Fibroblast of pulmonary artery (primary cell): ENCODE measurements around the gene BLACAT1.
"Not testable (repeated sequence)": the region's sequence is repeated elsewhere in the genome, so short reads cannot be mapped to it uniquely, and the experiment has no call there.

Source experiments
- DNase-seq: peaks from one replicate; pipeline ENCODE4 v3.0.0-alpha.2; 2010; ENCODE audit warnings: low read depth
- H3K4me3 ChIP-seq: replicated peaks from 2 replicates; pipeline ENCODE4 v1.5.1; 2011; ENCODE audit warnings: low read depth, mild to moderate bottlenecking, control low read depth, low read length, moderate library complexity
- TF ChIP-seq, protein P1 (sequence below): IDR thresholded peaks from 2 replicates; pipeline ENCODE4 v1.5.1; 2011; ENCODE audit warnings: mild to moderate bottlenecking, control low read depth, low read length, inconsistent platforms; ENCODE audit errors: missing control alignments

BLACAT1 gene

DNA sequence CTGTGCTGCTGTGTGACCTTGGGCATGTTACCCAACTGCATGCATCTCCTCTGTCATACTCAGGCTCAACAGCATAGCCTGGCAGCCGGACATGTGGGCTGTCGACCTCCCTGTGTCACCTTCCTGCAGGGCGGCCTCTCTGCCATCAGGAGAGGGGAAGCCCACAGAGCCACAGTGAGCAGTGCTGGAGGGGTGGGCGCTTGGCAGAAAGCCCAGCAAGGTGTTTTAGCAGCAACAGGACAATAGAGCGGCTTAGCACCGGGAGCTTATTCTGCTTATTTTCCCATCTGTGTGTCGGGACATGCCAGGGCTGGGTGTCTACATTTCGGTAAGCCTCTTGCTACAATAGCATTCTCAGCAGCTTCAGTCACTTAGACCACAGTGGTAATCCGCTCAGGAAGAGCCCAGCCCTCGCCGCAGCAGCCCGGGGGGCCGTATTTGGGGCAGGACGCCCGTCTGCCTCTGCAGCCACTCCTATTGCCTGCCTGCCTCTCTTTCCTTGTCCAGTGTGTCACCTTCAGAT lies 25.8 kb upstream of the BLACAT1 start:
- DNase-seq = no peak
- TF ChIP-seq, protein P1, sequence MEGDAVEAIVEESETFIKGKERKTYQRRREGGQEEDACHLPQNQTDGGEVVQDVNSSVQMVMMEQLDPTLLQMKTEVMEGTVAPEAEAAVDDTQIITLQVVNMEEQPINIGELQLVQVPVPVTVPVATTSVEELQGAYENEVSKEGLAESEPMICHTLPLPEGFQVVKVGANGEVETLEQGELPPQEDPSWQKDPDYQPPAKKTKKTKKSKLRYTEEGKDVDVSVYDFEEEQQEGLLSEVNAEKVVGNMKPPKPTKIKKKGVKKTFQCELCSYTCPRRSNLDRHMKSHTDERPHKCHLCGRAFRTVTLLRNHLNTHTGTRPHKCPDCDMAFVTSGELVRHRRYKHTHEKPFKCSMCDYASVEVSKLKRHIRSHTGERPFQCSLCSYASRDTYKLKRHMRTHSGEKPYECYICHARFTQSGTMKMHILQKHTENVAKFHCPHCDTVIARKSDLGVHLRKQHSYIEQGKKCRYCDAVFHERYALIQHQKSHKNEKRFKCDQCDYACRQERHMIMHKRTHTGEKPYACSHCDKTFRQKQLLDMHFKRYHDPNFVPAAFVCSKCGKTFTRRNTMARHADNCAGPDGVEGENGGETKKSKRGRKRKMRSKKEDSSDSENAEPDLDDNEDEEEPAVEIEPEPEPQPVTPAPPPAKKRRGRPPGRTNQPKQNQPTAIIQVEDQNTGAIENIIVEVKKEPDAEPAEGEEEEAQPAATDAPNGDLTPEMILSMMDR = no peak
- no peak overlapping the region for H3K4me3 ChIP-seq

DNA sequence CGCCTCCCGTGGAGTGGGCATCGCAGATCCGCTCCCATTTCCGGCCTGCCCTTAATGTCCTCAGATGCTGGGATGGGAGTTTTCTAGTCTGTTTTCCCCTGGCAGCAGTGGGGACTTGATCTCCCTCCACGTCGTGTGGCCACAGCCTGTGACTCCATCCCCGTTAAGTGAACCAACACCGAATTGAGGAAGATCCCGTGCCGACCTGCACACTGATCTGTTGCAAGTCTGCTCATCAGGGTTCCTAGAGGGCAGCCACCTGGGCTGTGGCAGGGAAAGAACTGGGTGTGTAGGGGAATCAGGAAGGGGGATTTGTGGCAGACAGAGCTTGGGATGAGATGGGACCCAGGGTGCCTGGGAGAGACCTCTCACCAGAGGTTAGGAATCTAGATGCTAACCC lies 25.4 kb upstream of the BLACAT1 start:
- H3K4me3 ChIP-seq = no peak overlapping the region
- no peak for DNase-seq
- TF ChIP-seq, protein P1 = no peak

DNA sequence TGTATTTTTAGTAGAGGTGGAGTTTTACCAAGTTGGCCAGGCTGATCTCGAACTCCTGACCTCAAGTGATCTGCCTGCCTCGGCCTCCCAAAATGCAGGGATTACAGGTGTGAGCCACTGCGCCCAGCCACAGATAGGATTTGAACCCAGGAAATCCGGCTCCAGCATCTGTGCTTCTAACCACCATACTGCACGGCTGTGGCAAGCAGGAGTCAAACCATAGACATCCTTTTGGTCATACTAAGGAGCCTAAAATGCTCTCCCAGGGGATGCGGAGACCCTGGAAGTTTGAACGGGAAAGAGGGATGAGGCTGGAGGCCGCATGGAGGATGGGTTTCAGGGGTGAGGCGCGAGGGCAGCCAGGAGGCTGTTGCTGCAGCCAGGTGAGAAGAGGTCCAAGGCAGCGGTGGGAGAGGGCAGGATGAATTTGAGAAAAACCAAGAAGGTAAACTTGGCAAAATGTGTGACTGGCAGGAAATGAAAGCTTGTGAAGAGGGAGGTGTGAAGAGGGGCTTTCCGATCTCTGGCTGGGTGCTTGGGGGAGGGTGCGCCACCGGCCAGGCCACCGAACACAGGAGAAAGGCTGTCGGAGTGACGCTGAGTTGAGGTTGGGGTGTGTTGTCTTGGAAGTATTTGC lies 24.6 kb upstream of the BLACAT1 start:
- TF ChIP-seq, protein P1 = no peak
- DNase-seq = no peak
- H3K4me3 ChIP-seq = no peak overlapping the region

DNA sequence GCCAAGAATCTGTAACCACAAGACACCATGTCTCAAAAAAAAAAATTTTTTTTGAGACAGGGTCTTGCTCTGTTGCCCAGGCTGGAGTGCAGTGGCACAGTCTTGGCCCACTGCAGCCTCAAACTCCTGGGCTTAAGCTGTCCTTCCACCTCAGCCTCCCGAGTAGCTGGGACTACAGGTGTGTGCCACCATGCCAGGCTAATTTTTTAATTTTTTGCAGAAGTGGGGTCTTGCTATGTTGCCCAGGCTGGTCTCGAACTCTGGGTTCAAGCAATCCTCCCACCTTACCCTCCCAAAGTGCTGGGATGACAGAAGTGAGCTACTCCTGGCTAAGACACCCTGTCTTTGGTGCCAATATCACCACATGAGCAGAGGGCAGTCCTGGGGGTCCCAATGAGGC lies 23.1 kb upstream of the BLACAT1 start:
- H3K4me3 ChIP-seq, DNase-seq: not testable (repeated sequence)

DNA sequence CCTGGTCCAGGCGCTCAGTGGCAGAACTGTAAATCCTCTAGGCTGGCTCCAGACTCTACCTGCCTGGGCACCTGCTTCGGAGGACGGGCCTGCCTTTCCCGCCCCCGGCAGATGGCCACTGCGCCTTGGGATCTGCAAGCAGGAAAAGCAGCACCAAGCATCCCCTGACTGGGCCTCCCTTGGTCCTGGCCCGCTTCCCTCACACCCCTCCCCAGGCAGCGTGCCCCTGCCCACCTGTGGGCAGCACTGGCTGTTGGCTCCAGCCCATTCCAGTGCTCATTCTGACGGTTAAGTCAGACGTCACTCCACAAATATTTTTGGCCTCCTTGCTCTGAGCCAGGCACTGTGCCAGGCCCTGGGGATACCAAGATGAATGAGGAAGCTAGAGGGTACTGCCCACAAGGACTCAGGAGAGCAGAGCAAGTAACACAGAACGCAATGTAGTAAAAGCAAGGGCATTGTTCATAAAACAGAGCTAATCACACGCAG lies 22.0 kb upstream of the BLACAT1 start:
- peak; percentile 67 for DNase-seq
- TF ChIP-seq, protein P1 = no peak
- H3K4me3 ChIP-seq = no peak overlapping the region

DNA sequence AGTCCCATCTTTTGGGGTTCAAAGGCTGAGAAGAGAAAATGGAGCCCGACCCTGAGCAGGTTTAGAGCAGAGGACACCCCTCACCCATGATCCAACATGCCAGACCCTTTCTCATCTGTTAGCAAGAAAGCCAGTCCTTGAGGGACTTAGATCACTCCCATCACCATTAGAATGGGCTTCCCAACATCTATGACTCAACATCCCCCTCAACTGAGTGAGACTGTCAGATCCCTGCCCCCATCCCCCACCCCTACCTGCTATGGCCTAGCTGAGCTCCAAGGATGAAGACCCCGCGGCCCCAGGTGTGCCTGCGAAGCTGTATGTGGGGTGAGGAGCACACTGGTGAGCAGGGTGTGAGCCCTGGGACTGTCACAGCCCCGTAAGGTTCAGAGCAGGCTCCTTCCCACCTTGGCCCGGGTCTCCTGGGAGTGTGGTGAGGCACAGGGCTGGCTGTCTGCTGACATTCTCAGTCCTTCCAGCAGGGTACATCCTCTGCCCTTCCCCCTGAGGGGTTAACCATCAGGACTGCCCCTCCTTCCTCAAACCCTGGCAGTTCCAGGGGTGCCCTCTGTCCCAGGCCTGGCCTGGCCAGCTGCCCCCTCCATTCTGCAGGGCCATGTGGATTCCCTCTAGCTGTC lies 21.4 kb upstream of the BLACAT1 start:
- TF ChIP-seq, protein P1 = no peak
- DNase-seq = no peak
- no peak overlapping the region for H3K4me3 ChIP-seq

DNA sequence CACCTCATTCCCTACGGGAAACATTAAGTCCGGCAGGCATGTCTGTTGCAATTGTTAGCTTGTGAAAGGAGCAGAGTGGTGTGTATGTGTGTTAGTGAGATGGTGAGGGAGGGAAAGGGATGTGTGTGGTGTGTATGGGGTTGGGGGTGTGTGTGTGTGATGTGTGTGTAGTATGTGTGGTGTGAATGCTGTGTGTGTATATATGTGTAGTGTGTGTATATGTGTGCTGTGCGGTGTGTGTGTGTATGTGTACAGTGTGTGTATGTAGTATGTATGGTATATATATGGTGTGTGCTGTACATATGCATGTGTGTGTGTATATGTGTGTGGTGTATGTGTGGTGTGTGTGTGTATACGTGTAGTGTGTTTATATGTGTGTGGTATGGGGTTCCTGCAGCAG lies 20.8 kb upstream of the BLACAT1 start:
- H3K4me3 ChIP-seq = no peak overlapping the region
- TF ChIP-seq, protein P1 = no peak
- DNase-seq = no peak
